Duodenal mucosa (tissue), 2 donors: ENCODE measurements around the gene TRIP12.

Source experiments
- H3K27ac ChIP-seq: one replicate; pipeline ENCODE4 v1.7.0; 2013; ENCODE audit warnings: low read depth, low read length
- H3K27me3 ChIP-seq, 2 donors: one replicate each; pipeline ENCODE4 v1.7.0; 2013; ENCODE audit warnings: low read length in 2 of 2, control low read depth in 1 of 2; ENCODE audit not compliant: insufficient read depth in 2 of 2, control insufficient read depth in 1 of 2
- H3K36me3 ChIP-seq, 2 donors: one replicate each; pipeline ENCODE4 v1.7.0; 2013; ENCODE audit warnings: low read length in 2 of 2, control low read depth in 1 of 2; ENCODE audit not compliant: insufficient read depth in 2 of 2, control insufficient read depth in 1 of 2
- H3K4me1 ChIP-seq, 2 donors: one replicate each; pipeline ENCODE4 v1.7.0; 2013; ENCODE audit warnings: low read length in 2 of 2, control low read depth in 1 of 2; ENCODE audit not compliant: insufficient read depth in 2 of 2, control insufficient read depth in 1 of 2
- H3K4me3 ChIP-seq, 2 donors: one replicate each; pipeline ENCODE4 v1.7.0; 2013; ENCODE audit warnings: low read length in 2 of 2, low read depth in 1 of 2
- H3K9ac ChIP-seq, 2 donors: one replicate each; pipeline ENCODE4 v1.7.0; 2013; ENCODE audit warnings: low read length in 2 of 2, low read depth in 1 of 2
- H3K9me3 ChIP-seq, 2 donors: one replicate each; pipeline ENCODE4 v1.7.0; 2013; ENCODE audit warnings: low read length in 2 of 2, control low read depth in 1 of 2; ENCODE audit not compliant: control insufficient read depth in 1 of 2

TRIP12 gene

DNA sequence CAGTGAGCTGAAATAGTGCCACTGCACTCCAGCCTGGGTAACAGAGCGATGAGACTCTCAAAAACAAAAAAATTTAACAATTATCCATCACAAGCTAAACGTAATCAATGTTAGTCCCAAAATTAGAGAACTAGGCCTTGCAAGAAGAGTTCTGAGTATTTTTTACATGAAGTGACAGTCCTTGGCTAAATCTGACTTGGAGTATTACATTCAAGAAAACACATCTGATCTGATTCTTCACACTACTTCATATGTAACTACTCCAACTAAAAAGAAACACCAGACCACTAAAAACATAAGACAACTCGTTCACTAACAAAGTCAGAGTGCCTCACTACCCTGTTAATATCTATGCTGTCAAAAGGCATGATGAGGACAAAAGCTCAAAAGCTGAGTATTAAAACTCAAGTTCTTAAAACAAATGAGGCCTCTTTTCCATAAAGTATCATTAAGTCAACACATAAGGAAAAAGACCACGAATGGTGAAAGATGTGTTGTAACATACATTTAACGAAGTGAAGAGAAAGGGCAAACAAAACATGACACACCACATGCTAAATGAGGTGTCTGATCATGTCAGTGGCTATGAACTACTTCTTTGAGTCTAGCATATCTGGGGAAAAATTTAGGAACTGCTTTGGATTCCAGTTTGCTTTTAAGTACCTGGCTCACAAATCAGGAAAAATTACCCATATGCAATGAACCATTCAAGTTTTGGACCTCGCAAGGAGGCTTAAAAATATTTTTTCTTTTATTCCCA is 42.4 kb downstream of the TRIP12 start:
- Histone ChIP-seq H3K27ac (no peak overlapping the region), H3K9me3 (no peaks in the 10 kb centered on the region), H3K36me3 (peaks cover 8 to 28% of the 10 kb centered on the region in 2 donors), H3K9ac (no peak overlapping the region), H3K4me3 (no peak overlapping the region), H3K27me3 (no peaks in the 10 kb centered on the region), H3K4me1 (peaks cover 0 to 6% of the 10 kb centered on the region in 2 donors)

DNA sequence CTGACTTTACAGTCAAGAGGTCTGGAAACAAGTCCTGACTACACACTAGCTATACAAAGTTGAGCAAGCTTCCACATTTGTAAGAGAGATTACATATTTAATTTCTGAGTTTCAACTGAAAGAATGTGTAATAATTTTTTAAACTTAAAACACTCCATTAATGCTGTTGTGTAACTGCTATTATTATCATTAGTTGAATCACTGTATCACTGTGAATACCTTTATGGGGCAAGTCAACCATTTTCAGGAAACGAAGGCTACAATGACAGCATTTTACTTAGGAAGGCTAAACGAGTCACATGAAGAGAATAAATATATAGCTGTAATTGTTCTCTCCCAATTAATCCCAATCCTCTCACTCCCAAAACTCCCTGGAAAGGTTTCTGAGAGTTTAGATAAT is 46.3 kb downstream of the TRIP12 start:
- H3K4me3 ChIP-seq = no peak overlapping the region
- H3K27me3 ChIP-seq = no peaks in the 10 kb centered on the region
- H3K9me3 ChIP-seq = no peaks in the 10 kb centered on the region
- H3K27ac ChIP-seq = no peak overlapping the region
- H3K36me3 ChIP-seq = peaks cover 8 to 28% of the 10 kb centered on the region in 2 donors
- H3K9ac ChIP-seq = no peak overlapping the region
- peaks cover 0 to 9% of the 10 kb centered on the region in 2 donors for H3K4me1 ChIP-seq

DNA sequence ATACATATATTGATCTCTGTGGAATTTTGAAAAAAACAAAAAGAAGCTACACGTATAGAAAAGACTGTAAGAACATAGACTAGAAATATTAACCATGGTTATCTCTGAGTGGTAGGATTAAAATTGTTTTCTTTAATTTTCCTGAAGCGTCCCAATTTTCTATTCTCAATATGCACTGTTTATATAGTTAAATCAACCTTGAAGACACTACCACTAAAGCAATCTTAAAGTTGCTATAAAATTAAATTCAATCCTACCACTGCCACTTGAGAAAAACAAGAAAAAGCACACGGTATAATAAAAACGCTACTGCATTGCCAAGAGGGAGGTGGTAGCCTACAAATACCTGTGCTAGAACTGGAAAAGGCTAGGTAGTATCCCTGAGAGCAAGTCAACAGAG is 47.2 kb downstream of the TRIP12 start:
- Histone ChIP-seq H3K36me3 (peaks cover 5 to 23% of the 10 kb centered on the region in 2 donors), H3K4me1 (peaks cover 0 to 9% of the 10 kb centered on the region in 2 donors)

DNA sequence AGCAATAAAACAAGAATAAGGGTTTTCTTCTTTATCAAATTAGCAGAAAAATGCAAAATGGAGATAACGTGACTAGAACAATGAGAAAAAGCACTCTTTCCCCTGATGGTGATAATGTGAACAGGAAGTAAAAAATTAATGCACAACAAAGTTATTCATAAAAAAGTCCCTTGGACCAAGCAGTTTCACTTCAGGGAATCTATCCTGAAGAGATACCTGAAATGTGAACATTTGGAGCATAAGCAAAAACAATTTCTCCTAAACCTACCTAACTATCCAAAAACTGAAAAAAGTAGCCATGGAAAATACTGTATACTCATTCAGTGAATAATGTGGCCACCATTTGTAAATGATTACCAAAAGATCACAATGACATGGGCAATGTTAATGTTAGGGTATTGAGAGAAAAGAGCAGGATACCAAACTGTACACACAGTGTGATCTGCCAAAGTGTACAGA is 48.7 kb downstream of the TRIP12 start:
- Histone ChIP-seq H3K9ac (no peak overlapping the region), H3K27me3 (no peaks in the 10 kb centered on the region), H3K4me3 (no peak overlapping the region), H3K9me3 (no peaks in the 10 kb centered on the region), H3K36me3 (peaks cover 0 to 25% of the 10 kb centered on the region in 2 donors), H3K27ac (no peak overlapping the region), H3K4me1 (peaks cover 0 to 9% of the 10 kb centered on the region in 2 donors)

More for the DNA sequence above, 47.2 kb downstream of the TRIP12 start:
- Histone ChIP-seq H3K9ac (no peak overlapping the region), H3K27ac (no peak overlapping the region), H3K27me3 (no peaks in the 10 kb centered on the region), H3K4me3 (no peak overlapping the region), H3K9me3 (no peaks in the 10 kb centered on the region)

DNA sequence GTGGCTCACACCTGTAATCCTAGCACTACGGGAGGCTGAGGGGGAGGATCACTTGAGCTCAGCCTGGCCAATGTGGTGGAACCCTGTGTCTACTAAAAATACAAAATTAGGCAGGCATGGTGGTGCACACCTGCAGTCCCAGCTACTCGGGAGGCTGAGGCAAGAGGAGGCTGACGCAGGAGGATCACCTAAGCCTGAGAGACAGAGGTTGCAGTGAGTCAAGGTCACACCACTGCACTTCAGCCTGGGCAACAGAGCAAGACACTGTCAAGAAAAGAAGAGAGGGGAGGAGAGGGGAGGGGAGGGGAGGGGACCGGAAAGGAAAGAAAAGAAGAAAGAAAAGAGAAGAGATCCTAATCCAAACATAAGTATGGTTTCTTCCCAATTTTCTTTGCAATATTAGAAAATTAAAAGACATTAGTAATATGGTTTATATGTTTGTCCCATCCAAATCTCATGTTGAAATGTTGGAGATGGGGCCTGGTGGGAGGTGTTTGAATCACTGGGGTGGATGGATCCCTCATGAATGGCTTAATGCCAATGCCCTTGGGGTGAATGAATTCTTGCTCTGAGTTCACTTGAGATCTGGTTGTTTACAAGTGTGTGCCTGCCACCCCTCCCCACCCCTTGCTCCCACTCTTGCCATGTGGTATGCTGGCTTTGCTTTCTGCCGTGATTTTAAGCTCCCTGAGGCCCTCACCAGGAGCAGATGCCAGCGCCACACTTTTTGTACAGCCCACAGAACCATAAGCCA is 50.7 kb downstream of the TRIP12 start:
- H3K4me3 ChIP-seq = no peak overlapping the region
- no peak overlapping the region for H3K9ac ChIP-seq
- no peaks in the 10 kb centered on the region for H3K27me3 ChIP-seq
- no peak overlapping the region for H3K27ac ChIP-seq
- peaks cover 0 to 9% of the 10 kb centered on the region in 2 donors for H3K4me1 ChIP-seq
- H3K9me3 ChIP-seq = no peaks in the 10 kb centered on the region
- H3K36me3 ChIP-seq = peaks cover 0 to 13% of the 10 kb centered on the region in 2 donors

DNA sequence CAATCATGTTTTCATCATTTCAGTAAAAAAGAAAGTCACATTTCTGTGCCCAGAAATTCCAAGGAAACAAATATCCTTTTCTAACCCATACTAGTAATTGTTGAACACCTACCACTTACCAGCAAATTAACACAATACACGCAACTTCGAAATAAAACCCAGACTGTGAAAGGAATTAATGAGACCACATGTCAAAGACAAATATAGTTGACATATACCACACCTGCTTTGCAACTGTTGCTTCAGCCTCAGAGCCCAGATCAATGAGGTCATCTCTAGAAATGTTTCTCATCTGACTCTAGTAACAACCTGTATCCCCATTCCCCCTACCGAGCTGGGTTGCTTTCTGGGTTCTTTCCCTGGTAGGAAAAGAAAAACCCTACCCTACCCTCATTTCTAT is 52.6 kb downstream of the TRIP12 start:
- H3K9me3 ChIP-seq = no peaks in the 10 kb centered on the region
- no peaks in the 10 kb centered on the region for H3K27me3 ChIP-seq
- H3K4me1 ChIP-seq = peaks cover 0 to 9% of the 10 kb centered on the region in 2 donors
- no peak overlapping the region for H3K4me3 ChIP-seq
- no peak overlapping the region for H3K27ac ChIP-seq
- H3K9ac ChIP-seq = no peak overlapping the region
- H3K36me3 ChIP-seq = peaks cover 0 to 13% of the 10 kb centered on the region in 2 donors

DNA sequence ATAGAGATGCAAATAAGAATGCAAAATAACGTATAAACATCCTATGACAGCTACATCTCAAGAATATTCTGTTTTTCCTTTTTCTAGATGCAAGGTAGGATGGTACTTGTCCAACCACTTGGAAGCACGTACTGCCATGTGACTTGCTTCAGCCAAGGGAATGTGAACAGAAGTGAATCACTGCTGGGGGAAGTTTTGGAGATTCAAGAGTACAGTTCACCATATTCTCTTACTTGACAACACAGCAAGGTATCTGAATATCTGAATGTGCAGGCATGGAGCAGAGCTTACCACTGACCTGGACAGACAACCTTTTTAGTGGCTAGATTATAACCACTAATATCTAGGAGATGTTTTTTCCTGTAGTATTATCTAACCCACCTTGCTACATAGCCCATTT is 53.0 kb downstream of the TRIP12 start:
- Histone ChIP-seq H3K9ac (no peak overlapping the region), H3K27ac (no peak overlapping the region), H3K4me3 (no peak overlapping the region), H3K27me3 (no peaks in the 10 kb centered on the region), H3K9me3 (no peaks in the 10 kb centered on the region), H3K36me3 (peaks cover 0 to 13% of the 10 kb centered on the region in 2 donors), H3K4me1 (peaks cover 0 to 9% of the 10 kb centered on the region in 2 donors)

DNA sequence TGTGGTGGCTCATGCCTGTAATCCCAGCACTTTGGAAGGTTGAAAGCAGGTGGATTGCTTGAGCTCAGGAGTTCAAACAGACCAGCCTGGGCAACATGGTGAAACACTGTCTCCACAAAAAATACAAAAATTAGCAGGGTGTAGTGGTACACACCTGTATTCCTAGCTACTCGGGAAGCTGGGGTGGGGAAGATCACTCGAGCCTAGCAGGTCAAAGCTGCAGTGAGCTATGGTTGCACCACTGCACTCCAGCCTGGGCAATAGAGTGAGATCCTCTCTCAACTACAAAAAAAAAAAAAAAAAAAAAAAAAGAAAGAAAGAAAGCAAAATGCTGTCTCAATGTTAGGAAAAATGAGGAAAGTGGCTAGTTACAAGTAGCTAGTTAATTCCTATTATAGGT is 56.8 kb downstream of the TRIP12 start:
- Histone ChIP-seq H3K4me1 (no peaks in the 10 kb centered on the region), H3K36me3 (peaks cover 0 to 13% of the 10 kb centered on the region in 2 donors), H3K9me3 (no peaks in the 10 kb centered on the region), H3K4me3 (no peak overlapping the region), H3K27me3 (no peaks in the 10 kb centered on the region), H3K27ac (no peak overlapping the region), H3K9ac (no peak overlapping the region)

DNA sequence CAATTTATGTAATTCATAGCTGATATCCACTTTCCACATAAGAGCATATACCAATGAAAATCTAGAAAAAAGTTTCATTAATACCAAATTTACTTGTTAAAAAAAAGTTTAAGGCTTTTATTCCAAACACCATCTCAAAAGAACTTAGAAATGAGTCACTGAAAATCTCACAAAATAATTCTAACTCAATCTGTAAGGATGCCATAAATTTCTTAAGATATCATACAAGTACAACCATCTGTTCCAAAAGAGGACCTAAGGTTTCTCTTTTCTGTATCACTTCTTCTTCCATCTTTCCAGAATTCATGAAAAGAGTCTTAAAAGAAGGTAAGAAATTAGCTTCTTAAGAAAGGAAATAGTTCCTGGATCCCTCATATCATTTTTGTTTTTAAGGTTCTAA is 60.4 kb downstream of the TRIP12 start:
- no peaks in the 10 kb centered on the region for H3K27me3 ChIP-seq
- no peak overlapping the region for H3K27ac ChIP-seq
- no peaks in the 10 kb centered on the region for H3K4me1 ChIP-seq
- peaks cover 8 to 24% of the 10 kb centered on the region in 2 donors for H3K36me3 ChIP-seq
- no peak overlapping the region for H3K9ac ChIP-seq
- H3K4me3 ChIP-seq = no peak overlapping the region
- no peaks in the 10 kb centered on the region for H3K9me3 ChIP-seq

DNA sequence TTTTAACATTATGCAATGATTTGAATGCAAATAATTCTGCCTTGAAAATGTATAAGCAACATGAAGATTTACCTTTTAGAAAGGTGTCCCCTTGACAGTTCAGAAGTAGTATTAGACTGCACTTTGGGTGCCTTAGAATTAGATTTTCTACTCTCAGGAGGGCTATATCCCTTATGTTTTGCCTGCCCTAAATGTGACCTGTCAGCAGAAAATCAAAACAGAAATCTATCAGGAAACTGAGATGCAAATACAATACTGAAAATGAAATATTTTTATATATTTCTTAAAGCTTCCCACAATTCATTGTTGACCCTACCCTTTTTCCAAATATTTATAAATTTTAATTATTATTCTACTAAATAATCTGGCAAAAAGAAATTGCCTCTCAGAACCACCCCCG is 61.5 kb downstream of the TRIP12 start:
- no peaks in the 10 kb centered on the region for H3K9me3 ChIP-seq
- no peak overlapping the region for H3K4me3 ChIP-seq
- H3K27ac ChIP-seq = no peak overlapping the region
- no peaks in the 10 kb centered on the region for H3K27me3 ChIP-seq
- no peak overlapping the region for H3K9ac ChIP-seq
- H3K4me1 ChIP-seq = no peaks in the 10 kb centered on the region
- peaks cover 8 to 33% of the 10 kb centered on the region in 2 donors for H3K36me3 ChIP-seq
